ENCODE data around the gene HOXC13. TPM values are rescaled to one million over a fixed set of nuclear protein-coding genes. Genes with fewer than 3 reads are reported as not detected.

Gene HOXC13
- total and polyA plus RNA-seq, 2 donors (not counting 1 experiment from before 2014, with no cell fraction given), result not detected

GRCh38 chr12:53993162-53994008 lies 54.8 kb downstream of the HOXC13 start:
- Histone ChIP-seq H3K4me1 (ENCODE audit: control insufficient read depth, extremely low read depth, insufficient read depth, low read length) (no peaks in the 10 kb centered on the region), H3K79me2 (ENCODE audit: control insufficient read depth, insufficient read depth, low read length) (no peaks in the 10 kb centered on the region), H2AFZ (ENCODE audit: low read length) (no peak overlapping the region), H3K9ac (ENCODE audit: insufficient read depth, low read length) (no peak overlapping the region), H3K4me3 (replicated peaks in 1 of 4; ENCODE audit: control extremely low read depth in 1 of 4, insufficient read depth in 1 of 4, low read depth in 3 of 4, low read length in 4 of 4) (no peak overlapping the region), H4K20me1 (ENCODE audit: control insufficient read depth, extremely low read depth, insufficient read depth, low read length) (no peaks in the 10 kb centered on the region), H3K9me3 (ENCODE audit: control insufficient read depth, insufficient read depth, low read depth, low read length) (no peaks in the 10 kb centered on the region), H3K27ac (ENCODE audit: insufficient read depth, low read length) (no peak overlapping the region), H3K36me3 (ENCODE audit: control insufficient read depth, insufficient read depth, low read length) (no peaks in the 10 kb centered on the region), H3K27me3 (ENCODE audit: control insufficient read depth, insufficient read depth, low read length) (peaks cover 89% of the 10 kb centered on the region), H3K4me2 (ENCODE audit: extremely low read depth, insufficient read depth, low read length) (no peak overlapping the region)
- no peak for DNase-seq (ENCODE audit: low read depth in 2 of 2)
- TF ChIP-seq CTCF (conservative IDR thresholded peaks at IDR 0.05 in 1 of 2, IDR thresholded peaks at IDR 0.05 in 1 of 2; ENCODE audit: low read depth in 1 of 2, low read length in 2 of 2), result no peak
- TF ChIP-seq EZH2 (IDR thresholded peaks at IDR 0.05; ENCODE audit: low read length, missing control alignments), result no peak

DNA sequence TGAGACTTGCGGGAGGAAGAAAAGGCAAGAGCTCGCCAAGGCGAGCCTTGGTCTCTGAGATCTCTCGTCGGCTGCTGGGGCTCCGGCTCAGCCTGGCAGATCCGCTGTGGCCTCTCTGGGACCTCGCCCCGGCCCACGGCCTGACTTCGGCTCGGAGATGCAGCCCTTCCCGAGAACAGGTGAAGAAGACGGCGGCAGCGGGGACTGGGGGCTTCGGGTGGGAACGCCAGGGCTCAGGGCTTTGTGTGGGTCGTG lies 55.3 kb downstream of the HOXC13 start:
- Histone ChIP-seq H3K4me2 (ENCODE audit: extremely low read depth, insufficient read depth, low read length) (no peak overlapping the region), H3K27ac (ENCODE audit: insufficient read depth, low read length) (no peak overlapping the region), H3K36me3 (ENCODE audit: control insufficient read depth, insufficient read depth, low read length) (no peaks in the 10 kb centered on the region), H3K79me2 (ENCODE audit: control insufficient read depth, insufficient read depth, low read length) (no peaks in the 10 kb centered on the region), H4K20me1 (ENCODE audit: control insufficient read depth, extremely low read depth, insufficient read depth, low read length) (no peaks in the 10 kb centered on the region), H3K9me3 (ENCODE audit: control insufficient read depth, insufficient read depth, low read depth, low read length) (no peaks in the 10 kb centered on the region), H3K9ac (ENCODE audit: insufficient read depth, low read length) (no peak overlapping the region), H3K27me3 (ENCODE audit: control insufficient read depth, insufficient read depth, low read length) (peaks cover 90% of the 10 kb centered on the region), H3K4me1 (ENCODE audit: control insufficient read depth, extremely low read depth, insufficient read depth, low read length) (no peaks in the 10 kb centered on the region), H3K4me3 (replicated peaks in 1 of 4; ENCODE audit: control extremely low read depth in 1 of 4, insufficient read depth in 1 of 4, low read depth in 3 of 4, low read length in 4 of 4) (no peak overlapping the region), H2AFZ (ENCODE audit: low read length) (no peak overlapping the region)
- no peak for TF ChIP-seq CTCF (conservative IDR thresholded peaks at IDR 0.05 in 1 of 2, IDR thresholded peaks at IDR 0.05 in 1 of 2; ENCODE audit: low read depth in 1 of 2, low read length in 2 of 2)
- peak; percentile 79 for TF ChIP-seq EZH2 (IDR thresholded peaks at IDR 0.05; ENCODE audit: low read length, missing control alignments)
- DNase-seq (ENCODE audit: low read depth in 2 of 2), result no peak

- H4K20me1 ChIP-seq (ENCODE audit: control insufficient read depth, extremely low read depth, insufficient read depth, low read length), result no peaks in the 10 kb centered on the region
- peaks cover 88% of the 10 kb centered on the region for H3K27me3 ChIP-seq (ENCODE audit: control insufficient read depth, insufficient read depth, low read length)
- no peaks in the 10 kb centered on the region for H3K4me1 ChIP-seq (ENCODE audit: control insufficient read depth, extremely low read depth, insufficient read depth, low read length)
- no peaks in the 10 kb centered on the region for H3K9me3 ChIP-seq (ENCODE audit: control insufficient read depth, insufficient read depth, low read depth, low read length)
- no peak for DNase-seq (ENCODE audit: low read depth in 2 of 2)
- peak; percentile 77 for TF ChIP-seq EZH2 (IDR thresholded peaks at IDR 0.05; ENCODE audit: low read length, missing control alignments)
- no peak for TF ChIP-seq CTCF (conservative IDR thresholded peaks at IDR 0.05 in 1 of 2, IDR thresholded peaks at IDR 0.05 in 1 of 2; ENCODE audit: low read depth in 1 of 2, low read length in 2 of 2)
- peak overlapping the region; percentile 44 for H3K4me2 ChIP-seq (ENCODE audit: extremely low read depth, insufficient read depth, low read length)
- H3K36me3 ChIP-seq (ENCODE audit: control insufficient read depth, insufficient read depth, low read length), result no peaks in the 10 kb centered on the region
- H3K79me2 ChIP-seq (ENCODE audit: control insufficient read depth, insufficient read depth, low read length), result no peaks in the 10 kb centered on the region
- H3K9ac ChIP-seq (ENCODE audit: insufficient read depth, low read length), result no peak overlapping the region
- H3K4me3 ChIP-seq (replicated peaks in 1 of 4; ENCODE audit: control extremely low read depth in 1 of 4, insufficient read depth in 1 of 4, low read depth in 3 of 4, low read length in 4 of 4), result no peak overlapping the region
- no peak overlapping the region for H3K27ac ChIP-seq (ENCODE audit: insufficient read depth, low read length)
- H2AFZ ChIP-seq (ENCODE audit: low read length), result no peak overlapping the region
Measured at GRCh38 chr12:53994264-53995001, 55.8 kb downstream of the HOXC13 start.

Measured in fibroblast of lung (primary cell).